Placental pericyte (primary cell): ENCODE measurements around the gene ACBD3. TPM values are rescaled to one million over a fixed set of nuclear protein-coding genes. Genes with fewer than 3 reads are reported as not detected.

ENCODE experiments used
- small RNA-seq: library from RNA; depleted of rRNA; stranded (forward); fragments of <200 nt; gene quantifications from one replicate; pipeline ENCODE3, GENCODE V24; 2012; ENCODE audit warnings: low replicate concordance
- total RNA-seq: library from RNA; depleted of rRNA; stranded (reverse); fragments of >200 nt; gene quantifications from 2 replicates; pipeline ENCODE4 v1.2.3, GENCODE V29; 2012

ACBD3 gene
- total RNA-seq = 74.6 and 99.2 TPM in 2 replicates

DNA sequence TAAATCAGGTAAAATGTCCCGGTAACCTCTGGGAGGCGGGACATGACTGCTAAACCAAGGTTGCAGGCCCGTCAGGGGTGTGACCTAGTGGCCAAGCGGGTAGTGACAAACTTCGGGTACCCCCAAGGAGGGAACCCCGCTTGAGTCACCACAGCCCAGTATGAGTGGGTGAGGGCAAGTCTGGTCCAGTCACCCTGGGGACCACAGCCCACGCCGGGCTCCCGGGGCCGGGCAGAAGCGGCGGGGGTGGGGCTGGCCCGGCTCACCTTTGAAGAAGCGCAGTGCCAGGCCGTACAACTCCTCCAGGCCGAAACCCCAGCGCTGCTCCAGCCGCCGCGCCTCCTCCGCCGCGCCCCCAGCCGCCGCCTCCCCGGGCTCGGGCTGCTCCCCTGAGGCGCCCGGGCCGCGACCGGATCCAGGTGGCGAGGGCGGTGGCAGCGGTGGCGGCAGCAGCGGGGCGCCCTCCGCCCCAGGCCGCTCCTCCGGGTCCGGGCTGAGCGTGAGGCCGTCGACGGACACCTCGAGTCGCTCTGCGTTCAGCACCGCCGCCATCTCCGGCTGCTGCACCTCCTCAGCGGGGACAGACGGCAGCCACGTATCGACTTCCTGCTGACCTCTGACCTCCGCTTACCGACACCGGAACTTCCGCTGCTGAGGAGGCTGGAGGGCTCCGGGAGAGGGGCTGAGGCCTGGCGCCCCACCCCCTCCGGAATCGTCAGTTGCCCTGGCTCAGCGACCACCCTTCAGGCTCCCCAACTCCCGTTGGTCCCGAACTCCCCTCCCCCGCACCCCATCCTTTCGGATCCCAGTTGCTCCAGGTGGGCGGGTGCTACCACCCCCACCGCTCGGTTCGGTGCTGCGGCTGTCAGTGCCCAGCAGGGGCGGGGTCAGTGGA is at the start of gene ACBD3:
Gene ACBD3, minus strand, starts transcription at position 618 of the 895 bp plus-strand sequence. Its CDS starts 66 bp downstream, at position 552.

DNA sequence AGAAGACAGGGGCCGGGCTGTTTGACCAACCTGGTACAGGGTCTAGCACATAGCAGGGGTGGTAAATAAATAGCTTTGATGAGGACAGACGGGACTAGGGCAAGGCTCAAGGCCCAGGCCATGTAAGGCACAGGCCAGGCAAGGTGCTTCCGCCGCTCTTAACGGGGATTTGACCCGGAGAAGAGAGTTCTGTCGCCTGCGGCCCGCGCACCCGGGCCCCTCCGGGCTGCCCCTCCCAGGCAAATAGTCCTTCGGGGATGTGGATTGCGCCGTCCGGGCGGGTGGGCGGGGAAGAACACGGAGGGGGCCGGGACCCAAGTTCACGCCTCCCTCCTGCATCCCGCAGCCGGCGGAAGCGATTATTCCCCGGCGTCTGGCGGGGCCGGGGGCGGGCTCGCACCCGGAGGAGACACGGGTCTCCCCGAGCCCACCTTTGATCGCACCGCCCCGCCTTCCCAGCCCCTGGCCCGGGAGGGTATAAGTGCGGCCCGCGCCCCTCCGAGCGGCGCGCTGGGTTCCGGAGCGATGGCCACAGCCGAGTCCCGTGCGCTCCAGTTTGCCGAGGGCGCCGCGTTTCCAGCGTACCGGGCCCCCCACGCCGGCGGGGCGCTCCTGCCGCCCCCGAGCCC is 36.7 kb upstream of the ACBD3 start, which contains the start of gene MIXL1:
Gene MIXL1, plus strand, starts transcription at position 508 of the 629 bp plus-strand sequence. Its CDS starts 18 bp downstream, at position 526.

Small RNA genes within 50 kb of the gene (small RNA-seq; reads per million reads assigned to genes)
- gene AL512343.1 = not detected

Other genes with a start within 250 kb of the ACBD3 start
- not detected in 2 replicates for gene LEFTY2, start 245.5 kb downstream of the ACBD3 start, total RNA-seq
- 33.3 and 36.8 TPM in 2 replicates for gene SDE2, start 187.4 kb downstream of the ACBD3 start, total RNA-seq
- 99.8 and 121 TPM in 2 replicates for gene H3-3A, start 124.0 kb downstream of the ACBD3 start, total RNA-seq
- gene MIXL1, start 36.9 kb upstream of the ACBD3 start, total RNA-seq = 0.44 TPM in 1 of 2 replicates, not detected in the other
- 1.8 and 11.7 TPM in 2 replicates for gene LIN9, start 122.4 kb upstream of the ACBD3 start, total RNA-seq
- gene PARP1, start 221.4 kb upstream of the ACBD3 start, total RNA-seq = 51.0 and 104 TPM in 2 replicates